ENCODE data around the gene GDF10. TPM values are rescaled to one million over a fixed set of nuclear protein-coding genes. Genes with fewer than 3 reads are reported as not detected.

The GDF10 gene
- total and polyA plus RNA-seq, 2 of the 8 experiments (the other 6 are each of a cell fraction or from before 2014, with no cell fraction given): 0.19 to 0.32 TPM

DNA sequence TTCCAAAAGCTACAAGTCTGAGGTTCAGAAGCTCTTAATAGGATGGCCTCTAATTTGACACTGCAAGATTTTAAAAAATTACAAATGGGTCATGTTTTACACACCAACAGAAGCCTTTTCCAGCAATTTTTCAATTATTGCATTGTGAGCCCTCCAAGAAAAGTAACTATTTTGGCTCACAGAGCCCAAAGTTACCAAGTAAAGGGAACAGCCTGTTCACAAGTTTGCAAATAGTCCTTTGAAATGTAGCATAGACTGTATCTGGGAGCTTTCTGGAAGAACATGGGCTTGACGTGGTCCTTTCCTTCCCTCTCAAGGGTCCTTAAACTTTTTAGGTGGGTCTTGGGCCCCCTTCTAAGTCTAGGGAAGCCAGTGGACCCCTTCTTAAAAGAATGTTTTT is 1.3 kb upstream of the GDF10 start (continued):
- TF ChIP-seq, protein P1, sequence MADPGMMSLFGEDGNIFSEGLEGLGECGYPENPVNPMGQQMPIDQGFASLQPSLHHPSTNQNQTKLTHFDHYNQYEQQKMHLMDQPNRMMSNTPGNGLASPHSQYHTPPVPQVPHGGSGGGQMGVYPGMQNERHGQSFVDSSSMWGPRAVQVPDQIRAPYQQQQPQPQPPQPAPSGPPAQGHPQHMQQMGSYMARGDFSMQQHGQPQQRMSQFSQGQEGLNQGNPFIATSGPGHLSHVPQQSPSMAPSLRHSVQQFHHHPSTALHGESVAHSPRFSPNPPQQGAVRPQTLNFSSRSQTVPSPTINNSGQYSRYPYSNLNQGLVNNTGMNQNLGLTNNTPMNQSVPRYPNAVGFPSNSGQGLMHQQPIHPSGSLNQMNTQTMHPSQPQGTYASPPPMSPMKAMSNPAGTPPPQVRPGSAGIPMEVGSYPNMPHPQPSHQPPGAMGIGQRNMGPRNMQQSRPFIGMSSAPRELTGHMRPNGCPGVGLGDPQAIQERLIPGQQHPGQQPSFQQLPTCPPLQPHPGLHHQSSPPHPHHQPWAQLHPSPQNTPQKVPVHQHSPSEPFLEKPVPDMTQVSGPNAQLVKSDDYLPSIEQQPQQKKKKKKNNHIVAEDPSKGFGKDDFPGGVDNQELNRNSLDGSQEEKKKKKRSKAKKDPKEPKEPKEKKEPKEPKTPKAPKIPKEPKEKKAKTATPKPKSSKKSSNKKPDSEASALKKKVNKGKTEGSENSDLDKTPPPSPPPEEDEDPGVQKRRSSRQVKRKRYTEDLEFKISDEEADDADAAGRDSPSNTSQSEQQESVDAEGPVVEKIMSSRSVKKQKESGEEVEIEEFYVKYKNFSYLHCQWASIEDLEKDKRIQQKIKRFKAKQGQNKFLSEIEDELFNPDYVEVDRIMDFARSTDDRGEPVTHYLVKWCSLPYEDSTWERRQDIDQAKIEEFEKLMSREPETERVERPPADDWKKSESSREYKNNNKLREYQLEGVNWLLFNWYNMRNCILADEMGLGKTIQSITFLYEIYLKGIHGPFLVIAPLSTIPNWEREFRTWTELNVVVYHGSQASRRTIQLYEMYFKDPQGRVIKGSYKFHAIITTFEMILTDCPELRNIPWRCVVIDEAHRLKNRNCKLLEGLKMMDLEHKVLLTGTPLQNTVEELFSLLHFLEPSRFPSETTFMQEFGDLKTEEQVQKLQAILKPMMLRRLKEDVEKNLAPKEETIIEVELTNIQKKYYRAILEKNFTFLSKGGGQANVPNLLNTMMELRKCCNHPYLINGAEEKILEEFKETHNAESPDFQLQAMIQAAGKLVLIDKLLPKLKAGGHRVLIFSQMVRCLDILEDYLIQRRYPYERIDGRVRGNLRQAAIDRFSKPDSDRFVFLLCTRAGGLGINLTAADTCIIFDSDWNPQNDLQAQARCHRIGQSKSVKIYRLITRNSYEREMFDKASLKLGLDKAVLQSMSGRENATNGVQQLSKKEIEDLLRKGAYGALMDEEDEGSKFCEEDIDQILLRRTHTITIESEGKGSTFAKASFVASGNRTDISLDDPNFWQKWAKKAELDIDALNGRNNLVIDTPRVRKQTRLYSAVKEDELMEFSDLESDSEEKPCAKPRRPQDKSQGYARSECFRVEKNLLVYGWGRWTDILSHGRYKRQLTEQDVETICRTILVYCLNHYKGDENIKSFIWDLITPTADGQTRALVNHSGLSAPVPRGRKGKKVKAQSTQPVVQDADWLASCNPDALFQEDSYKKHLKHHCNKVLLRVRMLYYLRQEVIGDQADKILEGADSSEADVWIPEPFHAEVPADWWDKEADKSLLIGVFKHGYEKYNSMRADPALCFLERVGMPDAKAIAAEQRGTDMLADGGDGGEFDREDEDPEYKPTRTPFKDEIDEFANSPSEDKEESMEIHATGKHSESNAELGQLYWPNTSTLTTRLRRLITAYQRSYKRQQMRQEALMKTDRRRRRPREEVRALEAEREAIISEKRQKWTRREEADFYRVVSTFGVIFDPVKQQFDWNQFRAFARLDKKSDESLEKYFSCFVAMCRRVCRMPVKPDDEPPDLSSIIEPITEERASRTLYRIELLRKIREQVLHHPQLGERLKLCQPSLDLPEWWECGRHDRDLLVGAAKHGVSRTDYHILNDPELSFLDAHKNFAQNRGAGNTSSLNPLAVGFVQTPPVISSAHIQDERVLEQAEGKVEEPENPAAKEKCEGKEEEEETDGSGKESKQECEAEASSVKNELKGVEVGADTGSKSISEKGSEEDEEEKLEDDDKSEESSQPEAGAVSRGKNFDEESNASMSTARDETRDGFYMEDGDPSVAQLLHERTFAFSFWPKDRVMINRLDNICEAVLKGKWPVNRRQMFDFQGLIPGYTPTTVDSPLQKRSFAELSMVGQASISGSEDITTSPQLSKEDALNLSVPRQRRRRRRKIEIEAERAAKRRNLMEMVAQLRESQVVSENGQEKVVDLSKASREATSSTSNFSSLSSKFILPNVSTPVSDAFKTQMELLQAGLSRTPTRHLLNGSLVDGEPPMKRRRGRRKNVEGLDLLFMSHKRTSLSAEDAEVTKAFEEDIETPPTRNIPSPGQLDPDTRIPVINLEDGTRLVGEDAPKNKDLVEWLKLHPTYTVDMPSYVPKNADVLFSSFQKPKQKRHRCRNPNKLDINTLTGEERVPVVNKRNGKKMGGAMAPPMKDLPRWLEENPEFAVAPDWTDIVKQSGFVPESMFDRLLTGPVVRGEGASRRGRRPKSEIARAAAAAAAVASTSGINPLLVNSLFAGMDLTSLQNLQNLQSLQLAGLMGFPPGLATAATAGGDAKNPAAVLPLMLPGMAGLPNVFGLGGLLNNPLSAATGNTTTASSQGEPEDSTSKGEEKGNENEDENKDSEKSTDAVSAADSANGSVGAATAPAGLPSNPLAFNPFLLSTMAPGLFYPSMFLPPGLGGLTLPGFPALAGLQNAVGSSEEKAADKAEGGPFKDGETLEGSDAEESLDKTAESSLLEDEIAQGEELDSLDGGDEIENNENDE (IDR thresholded peaks at IDR 0.05; ENCODE audit: insufficient replicate concordance, low read length): no peak
